Measurements from ENCODE around the gene LPAR1.

- no peak for TF ChIP-seq EZH2 (IDR thresholded peaks at IDR 0.05; ENCODE audit: borderline replicate concordance, low read depth, low read length, poor library complexity, severe bottlenecking)
- TF ChIP-seq CTCF (conservative IDR thresholded peaks at IDR 0.05; ENCODE audit: low read depth, low read length): no peak
Measured at GRCh38 chr9:110898866-110899265, 139.4 kb downstream of the LPAR1 start.

All from A673 (cell line).